ENCODE measurements around the gene CYBA.

CYBA gene

GRCh38 chr16:88599825-88600538 is 50.9 kb downstream of the CYBA start:
- in situ Hi-C loops (cut with HindIII; ENCODE audit: low pct_unique_long_range_greater_than_20kb, low sequenced_read_pairs): no loop called here
- DNase-seq (ENCODE audit: low read depth in 1 of 2, low spot score in 1 of 2): no peak
- no peak for TF ChIP-seq JUND (IDR thresholded peaks at IDR 0.05; ENCODE audit: low read depth)

GRCh38 chr16:88599092-88599733 is 51.6 kb downstream of the CYBA start:
- DNase-seq (ENCODE audit: low read depth in 1 of 2, low spot score in 1 of 2): no peak
- no peak for TF ChIP-seq JUND (IDR thresholded peaks at IDR 0.05; ENCODE audit: low read depth)
- in situ Hi-C loops (cut with HindIII; ENCODE audit: low pct_unique_long_range_greater_than_20kb, low sequenced_read_pairs): no loop called here

- DNase-seq (ENCODE audit: low read depth in 1 of 2, low spot score in 1 of 2): no peak
- no peak for TF ChIP-seq JUND (IDR thresholded peaks at IDR 0.05; ENCODE audit: low read depth)
- in situ Hi-C loops (cut with HindIII; ENCODE audit: low pct_unique_long_range_greater_than_20kb, low sequenced_read_pairs): no loop called here
These were observed 52.9 kb downstream of the CYBA start for GRCh38 chr16:88597856-88598491.

GRCh38 chr16:88596483-88596882 is 54.4 kb downstream of the CYBA start:
- no peak for TF ChIP-seq JUND (IDR thresholded peaks at IDR 0.05; ENCODE audit: low read depth)
- DNase-seq (ENCODE audit: low read depth in 1 of 2, low spot score in 1 of 2): no peak
- in situ Hi-C loops (cut with HindIII; ENCODE audit: low pct_unique_long_range_greater_than_20kb, low sequenced_read_pairs): no loop called here

GRCh38 chr16:88595921-88596320 is 54.9 kb downstream of the CYBA start:
- no peak for TF ChIP-seq JUND (IDR thresholded peaks at IDR 0.05; ENCODE audit: low read depth)
- in situ Hi-C loops (cut with HindIII; ENCODE audit: low pct_unique_long_range_greater_than_20kb, low sequenced_read_pairs): no loop called here
- DNase-seq (ENCODE audit: low read depth in 1 of 2, low spot score in 1 of 2): no peak

- no peak for TF ChIP-seq JUND (IDR thresholded peaks at IDR 0.05; ENCODE audit: low read depth)
- in situ Hi-C loops (cut with HindIII; ENCODE audit: low pct_unique_long_range_greater_than_20kb, low sequenced_read_pairs): no loop called here
- no peak for DNase-seq (ENCODE audit: low read depth in 1 of 2, low spot score in 1 of 2)
These were observed 55.8 kb downstream of the CYBA start for GRCh38 chr16:88595101-88595500.

GRCh38 chr16:88593910-88594309 is 56.9 kb downstream of the CYBA start:
- DNase-seq (ENCODE audit: low read depth in 1 of 2, low spot score in 1 of 2): no peak
- TF ChIP-seq JUND (IDR thresholded peaks at IDR 0.05; ENCODE audit: low read depth): no peak
- in situ Hi-C loops (cut with HindIII; ENCODE audit: low pct_unique_long_range_greater_than_20kb, low sequenced_read_pairs): no loop called here

GRCh38 chr16:88593489-88593888 is 57.4 kb downstream of the CYBA start:
- DNase-seq (ENCODE audit: low read depth in 1 of 2, low spot score in 1 of 2): no peak
- in situ Hi-C loops (cut with HindIII; ENCODE audit: low pct_unique_long_range_greater_than_20kb, low sequenced_read_pairs): no loop called here
- no peak for TF ChIP-seq JUND (IDR thresholded peaks at IDR 0.05; ENCODE audit: low read depth)
